ENCODE data around the gene CD82.

Gene CD82

DNA sequence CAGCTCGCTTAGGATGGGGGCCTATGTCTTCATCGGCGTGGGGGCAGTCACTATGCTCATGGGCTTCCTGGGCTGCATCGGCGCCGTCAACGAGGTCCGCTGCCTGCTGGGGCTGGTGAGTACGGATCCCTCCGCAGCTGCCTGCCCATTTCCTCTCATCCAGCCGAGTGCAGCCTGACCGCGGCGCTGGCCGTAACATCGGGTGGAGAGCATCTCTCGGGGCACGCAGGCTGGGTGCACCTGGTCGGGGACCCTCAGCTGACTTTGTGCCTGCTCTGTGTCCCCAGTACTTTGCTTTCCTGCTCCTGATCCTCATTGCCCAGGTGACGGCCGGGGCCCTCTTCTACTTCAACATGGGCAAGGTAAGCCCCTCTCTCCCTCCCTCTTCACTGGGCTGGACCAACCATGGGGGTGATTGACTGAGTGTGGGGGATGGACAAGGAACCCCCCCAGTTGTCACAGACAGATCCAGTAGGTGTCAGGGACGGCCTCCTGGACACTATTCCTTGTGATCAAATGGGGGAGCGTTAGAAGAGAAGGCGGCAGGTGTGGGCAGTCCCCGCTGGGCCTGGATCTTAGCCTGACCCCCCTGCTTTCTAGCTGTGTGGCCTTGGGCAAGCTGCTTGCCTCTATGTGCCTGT lies 39.7 kb downstream of the CD82 start:
- no peaks in the 10 kb centered on the region for H3K27me3 ChIP-seq (ENCODE audit: insufficient read depth, low read length)
- no peaks in the 10 kb centered on the region for H3K9me3 ChIP-seq (ENCODE audit: insufficient read depth, low read depth, low read length)
- no peaks in the 10 kb centered on the region for H3K36me3 ChIP-seq (ENCODE audit: insufficient read depth, low read length)
- 0 out of 2 replicates have a peak, but pooled peaks cover 3% of the 10 kb centered on the region for H3K4me1 ChIP-seq (ENCODE audit: insufficient read depth, low read length)
- H3K9ac ChIP-seq (ENCODE audit: low read depth, low read length) = no peak overlapping the region
- 93% methylated on average over 25 of the region's 25 CpGs for WGBS
- H3K4me3 ChIP-seq (ENCODE audit: low read length) = no peak overlapping the region
- no peak overlapping the region for H3K27ac ChIP-seq (ENCODE audit: low read depth, low read length)

DNA sequence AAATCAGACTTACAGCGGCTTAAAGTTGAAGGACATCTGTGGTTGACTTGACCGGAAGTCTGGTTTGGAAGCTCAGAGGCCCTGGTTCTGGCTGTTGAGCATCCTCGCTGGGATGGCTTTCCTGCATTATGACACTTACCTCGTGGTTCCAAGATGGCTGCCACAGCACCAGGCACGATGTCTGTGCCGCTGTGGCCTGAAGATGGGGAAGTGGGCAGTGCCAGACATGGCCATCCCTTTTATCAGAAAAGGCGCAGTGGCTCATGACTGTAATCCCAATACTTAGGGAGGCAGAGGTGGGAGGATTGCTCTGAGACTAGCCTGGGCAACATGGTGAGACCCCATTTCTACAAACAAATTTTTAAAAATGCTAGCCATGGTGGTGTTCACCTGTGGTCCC lies 40.5 kb downstream of the CD82 start:
- WGBS = 96% methylated on average over 7 of the region's 7 CpGs
- Histone ChIP-seq H3K9me3 (ENCODE audit: insufficient read depth, low read depth, low read length) (no peaks in the 10 kb centered on the region), H3K4me1 (ENCODE audit: insufficient read depth, low read length) (0 out of 2 replicates have a peak, but pooled peaks cover 3% of the 10 kb centered on the region), H3K27me3 (ENCODE audit: insufficient read depth, low read length) (no peaks in the 10 kb centered on the region), H3K9ac (ENCODE audit: low read depth, low read length) (no peak overlapping the region), H3K27ac (ENCODE audit: low read depth, low read length) (no peak overlapping the region), H3K4me3 (ENCODE audit: low read length) (no peak overlapping the region), H3K36me3 (ENCODE audit: insufficient read depth, low read length) (no peaks in the 10 kb centered on the region)

DNA sequence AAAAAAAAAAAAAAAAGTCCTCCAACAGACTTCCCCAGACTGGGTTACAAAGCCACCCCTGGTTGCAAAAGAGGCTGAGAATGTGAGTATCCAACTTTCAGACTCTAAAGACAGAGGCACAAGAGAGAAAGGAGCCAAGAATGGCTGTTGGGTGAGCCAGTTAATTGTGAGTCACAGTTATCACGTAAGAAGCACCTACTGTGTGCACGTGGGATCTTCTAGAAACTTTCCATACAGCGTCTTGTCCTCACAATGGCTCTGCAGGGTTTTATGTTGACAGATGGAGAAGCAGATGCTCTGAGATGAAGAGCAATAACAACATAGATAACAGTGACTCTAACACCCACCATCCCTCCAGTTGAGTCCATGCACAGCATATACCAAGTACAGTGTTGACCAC lies 41.0 kb downstream of the CD82 start:
- 0 out of 2 replicates have a peak, but pooled peaks cover 3% of the 10 kb centered on the region for H3K4me1 ChIP-seq (ENCODE audit: insufficient read depth, low read length)

DNA sequence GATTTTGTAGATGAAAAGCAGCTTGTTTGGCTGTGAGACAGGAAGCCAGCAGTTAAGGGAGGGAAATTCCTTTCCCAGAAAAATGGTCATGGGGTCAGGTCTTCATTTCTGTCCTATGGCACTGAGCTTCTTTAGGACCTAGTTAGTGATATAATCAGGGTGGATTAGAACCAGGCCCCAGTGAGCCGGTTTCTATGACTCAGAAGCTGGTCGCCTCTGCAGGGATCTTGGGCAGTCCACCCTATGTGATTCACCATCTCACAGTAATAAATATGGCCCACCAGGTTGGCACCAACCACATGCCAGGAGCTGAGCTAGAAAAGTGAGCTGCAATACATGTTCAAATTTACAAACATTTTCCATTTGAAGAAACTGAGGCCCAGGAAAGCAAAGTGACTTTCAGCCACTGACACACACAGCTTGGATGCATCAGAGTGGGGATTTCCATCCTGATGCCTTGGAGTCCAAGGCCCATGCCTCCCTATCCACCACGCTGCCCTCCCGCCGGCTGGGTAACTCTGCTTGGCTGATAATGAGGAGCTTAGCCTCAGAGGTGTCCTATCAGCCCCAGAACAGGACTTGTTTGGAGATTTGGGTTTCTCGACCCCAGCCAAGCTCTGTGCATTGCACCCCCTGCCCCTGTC lies 42.0 kb downstream of the CD82 start:
- Histone ChIP-seq H3K27ac (ENCODE audit: low read depth, low read length) (no peak overlapping the region), H3K9ac (ENCODE audit: low read depth, low read length) (no peak overlapping the region), H3K4me1 (ENCODE audit: insufficient read depth, low read length) (0 out of 2 replicates have a peak, but pooled peaks cover 3% of the 10 kb centered on the region)

More for the DNA sequence above, 41.0 kb downstream of the CD82 start:
- Histone ChIP-seq H3K4me3 (ENCODE audit: low read length) (no peak overlapping the region), H3K27ac (ENCODE audit: low read depth, low read length) (no peak overlapping the region), H3K36me3 (ENCODE audit: insufficient read depth, low read length) (no peaks in the 10 kb centered on the region), H3K9me3 (ENCODE audit: insufficient read depth, low read depth, low read length) (no peaks in the 10 kb centered on the region), H3K9ac (ENCODE audit: low read depth, low read length) (no peak overlapping the region), H3K27me3 (ENCODE audit: insufficient read depth, low read length) (no peaks in the 10 kb centered on the region)
- WGBS = 88% methylated on average over 3 of the region's 3 CpGs

DNA sequence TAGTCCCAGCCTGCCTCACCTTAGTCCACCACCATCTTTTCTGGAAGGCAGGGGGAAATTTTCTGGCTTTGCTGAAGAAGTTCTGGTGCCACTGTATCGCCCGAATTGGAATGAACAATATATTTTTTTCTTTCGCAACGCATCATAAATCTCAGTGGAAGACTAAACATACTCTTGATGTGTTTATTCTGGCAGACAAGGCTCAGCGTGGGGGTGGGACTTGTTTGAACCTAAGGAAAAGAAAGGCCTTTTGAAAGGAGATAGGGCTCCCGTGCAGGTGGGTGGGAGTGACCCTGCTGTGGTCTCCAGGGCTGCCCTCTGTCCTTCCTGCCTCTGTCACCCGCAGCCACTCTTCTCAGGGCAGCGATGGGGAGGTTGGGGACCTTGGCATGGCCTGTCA lies 42.5 kb downstream of the CD82 start:
- H3K4me3 ChIP-seq (ENCODE audit: low read length) = no peak overlapping the region
- no peak overlapping the region for H3K27ac ChIP-seq (ENCODE audit: low read depth, low read length)
- H3K9ac ChIP-seq (ENCODE audit: low read depth, low read length) = no peak overlapping the region
- 0 out of 2 replicates have a peak, but pooled peaks cover 3% of the 10 kb centered on the region for H3K4me1 ChIP-seq (ENCODE audit: insufficient read depth, low read length)
- H3K27me3 ChIP-seq (ENCODE audit: insufficient read depth, low read length) = no peaks in the 10 kb centered on the region
- whole genome bisulfite sequencing = 86% methylated on average over 8 of the region's 8 CpGs
- no peaks in the 10 kb centered on the region for H3K9me3 ChIP-seq (ENCODE audit: insufficient read depth, low read depth, low read length)
- no peaks in the 10 kb centered on the region for H3K36me3 ChIP-seq (ENCODE audit: insufficient read depth, low read length)

More for the DNA sequence above, 42.0 kb downstream of the CD82 start:
- H3K9me3 ChIP-seq (ENCODE audit: insufficient read depth, low read depth, low read length) = no peaks in the 10 kb centered on the region
- H3K4me3 ChIP-seq (ENCODE audit: low read length) = no peak overlapping the region
- no peaks in the 10 kb centered on the region for H3K36me3 ChIP-seq (ENCODE audit: insufficient read depth, low read length)
- WGBS = 83% methylated on average over 6 of the region's 6 CpGs
- no peaks in the 10 kb centered on the region for H3K27me3 ChIP-seq (ENCODE audit: insufficient read depth, low read length)

DNA sequence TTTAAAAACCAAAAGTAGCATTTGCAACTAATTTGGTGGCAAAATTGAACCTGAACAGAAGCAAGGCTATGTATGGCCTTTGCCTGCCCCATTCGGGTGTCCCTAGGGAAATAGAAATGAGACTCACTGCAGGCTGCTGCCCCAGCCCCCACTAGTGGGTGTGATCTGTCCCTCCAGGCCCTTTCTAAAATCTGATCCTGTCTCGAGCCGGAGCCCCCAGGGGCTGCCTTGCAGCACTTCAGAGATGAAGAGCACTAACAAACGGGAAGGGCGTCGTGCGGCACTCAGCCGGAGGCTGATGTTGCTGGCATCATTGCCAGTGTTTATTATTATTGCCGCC lies 43.2 kb downstream of the CD82 start:
- WGBS = 92% methylated on average over 9 of the region's 9 CpGs
- no peak overlapping the region for H3K4me3 ChIP-seq (ENCODE audit: low read length)
- H3K27me3 ChIP-seq (ENCODE audit: insufficient read depth, low read length) = no peaks in the 10 kb centered on the region
- H3K36me3 ChIP-seq (ENCODE audit: insufficient read depth, low read length) = no peaks in the 10 kb centered on the region
- no peak overlapping the region for H3K9ac ChIP-seq (ENCODE audit: low read depth, low read length)
- H3K27ac ChIP-seq (ENCODE audit: low read depth, low read length) = no peak overlapping the region
- no peaks in the 10 kb centered on the region for H3K9me3 ChIP-seq (ENCODE audit: insufficient read depth, low read depth, low read length)
- H3K4me1 ChIP-seq (ENCODE audit: insufficient read depth, low read length) = 0 out of 2 replicates have a peak, but pooled peaks cover 3% of the 10 kb centered on the region

DNA sequence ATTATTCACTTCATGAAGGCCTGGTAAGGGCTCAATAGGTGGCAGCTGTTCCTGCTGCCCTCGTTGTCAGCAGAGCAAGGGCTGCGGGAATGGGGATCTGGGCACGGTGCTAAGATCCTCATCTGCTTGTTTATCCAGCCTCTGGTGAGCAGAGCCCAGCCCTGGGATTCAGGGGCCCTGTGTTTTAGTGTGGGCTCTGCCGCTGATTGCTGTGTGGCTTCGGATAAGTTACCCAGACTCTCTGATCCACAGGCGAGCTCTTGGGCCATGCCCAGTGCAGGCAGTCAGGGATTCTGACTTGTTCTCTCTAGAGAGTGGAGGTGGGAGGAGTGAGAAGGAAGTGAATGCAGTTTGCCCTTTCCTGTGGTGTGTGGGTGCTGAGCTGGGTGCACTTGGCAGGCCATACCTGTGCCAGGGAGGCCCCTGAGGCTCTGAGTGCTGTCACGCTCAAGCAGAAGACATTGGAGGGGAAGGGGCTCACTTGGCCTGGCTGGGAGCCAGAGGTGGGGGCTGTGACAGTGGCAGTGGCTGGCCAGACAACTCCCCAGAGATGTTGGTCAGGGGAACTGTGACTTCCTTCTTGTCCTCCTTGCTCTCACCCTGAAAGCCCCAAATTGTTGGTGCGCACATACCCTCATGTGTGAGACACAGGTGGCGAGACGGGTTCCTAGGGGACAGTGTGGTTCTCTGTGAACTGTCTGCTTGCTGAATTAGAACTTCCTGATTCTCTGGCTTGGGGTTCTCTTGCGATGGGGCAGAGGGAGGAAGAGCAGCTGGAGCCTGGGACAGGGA lies 43.7 kb downstream of the CD82 start:
- H3K27ac ChIP-seq (ENCODE audit: low read depth, low read length) = no peak overlapping the region
- WGBS = 83% methylated on average over 11 of the region's 11 CpGs
- H3K4me3 ChIP-seq (ENCODE audit: low read length) = no peak overlapping the region
- no peaks in the 10 kb centered on the region for H3K4me1 ChIP-seq (ENCODE audit: insufficient read depth, low read length)
- H3K9me3 ChIP-seq (ENCODE audit: insufficient read depth, low read depth, low read length) = no peaks in the 10 kb centered on the region
- no peak overlapping the region for H3K9ac ChIP-seq (ENCODE audit: low read depth, low read length)
- no peaks in the 10 kb centered on the region for H3K36me3 ChIP-seq (ENCODE audit: insufficient read depth, low read length)
- no peaks in the 10 kb centered on the region for H3K27me3 ChIP-seq (ENCODE audit: insufficient read depth, low read length)

DNA sequence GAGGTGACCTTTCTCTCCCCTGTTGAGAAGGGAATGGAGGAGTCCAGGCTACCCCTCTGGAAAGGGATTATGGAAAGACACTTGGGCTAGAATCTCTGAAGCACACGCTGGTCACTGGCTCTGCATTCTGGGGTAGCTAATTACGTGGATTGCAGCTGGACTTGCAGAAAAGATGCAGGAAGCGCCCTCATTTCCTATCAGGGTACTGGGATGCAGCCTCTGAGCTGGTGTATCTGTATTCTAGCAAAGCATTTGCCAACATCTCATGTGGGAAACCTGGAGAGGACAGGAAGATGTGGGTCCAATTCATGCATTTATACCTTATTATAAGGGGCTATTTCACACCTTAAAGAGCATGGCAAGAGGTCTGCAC lies 44.3 kb downstream of the CD82 start:
- H3K4me3 ChIP-seq (ENCODE audit: low read length) = no peak overlapping the region
- no peak overlapping the region for H3K9ac ChIP-seq (ENCODE audit: low read depth, low read length)
- H3K4me1 ChIP-seq (ENCODE audit: insufficient read depth, low read length) = no peaks in the 10 kb centered on the region
- H3K27me3 ChIP-seq (ENCODE audit: insufficient read depth, low read length) = no peaks in the 10 kb centered on the region
- no peaks in the 10 kb centered on the region for H3K36me3 ChIP-seq (ENCODE audit: insufficient read depth, low read length)
- no peak overlapping the region for H3K27ac ChIP-seq (ENCODE audit: low read depth, low read length)
- WGBS = 88% methylated on average over 3 of the region's 3 CpGs
- no peaks in the 10 kb centered on the region for H3K9me3 ChIP-seq (ENCODE audit: insufficient read depth, low read depth, low read length)

DNA sequence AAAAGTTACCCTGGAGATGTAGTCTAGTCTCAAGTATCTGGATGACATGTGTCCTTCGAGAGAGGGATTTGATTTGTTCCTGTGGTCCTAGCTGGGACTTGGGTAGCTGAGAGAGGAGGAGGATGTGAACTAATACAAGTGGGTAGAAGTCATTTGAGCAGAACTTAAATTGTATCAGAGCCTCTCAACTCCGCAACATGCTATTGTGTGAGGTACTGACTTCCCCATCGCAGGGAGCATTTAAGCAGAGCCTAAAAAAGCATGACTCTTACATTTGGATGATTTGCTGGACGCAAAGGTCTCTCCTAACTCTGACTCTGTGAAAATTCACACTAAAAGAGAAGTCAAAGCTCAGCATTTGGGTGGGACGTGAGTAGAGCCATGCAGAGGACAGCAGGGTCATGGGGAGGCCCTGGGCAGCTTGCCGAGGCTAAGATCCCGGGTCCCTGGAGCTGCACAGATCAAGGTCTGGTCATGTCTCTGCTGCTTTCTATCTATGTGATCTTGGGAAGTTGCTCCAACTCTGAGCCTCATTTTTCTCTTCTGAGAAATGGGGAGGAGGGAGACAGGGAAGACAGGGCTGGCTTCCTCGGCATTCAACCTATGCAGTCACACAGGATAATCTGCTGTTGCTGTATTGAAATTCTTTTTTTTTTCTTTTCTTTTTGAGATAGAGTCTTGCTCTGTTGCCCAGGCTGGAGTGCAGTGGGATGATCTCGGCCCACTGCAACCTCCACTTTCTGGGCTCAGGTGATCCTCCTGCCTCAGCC lies 44.9 kb downstream of the CD82 start:
- H3K9ac ChIP-seq (ENCODE audit: low read depth, low read length) = no peak overlapping the region
- 95% methylated on average over 9 of the region's 9 CpGs for WGBS
- no peak overlapping the region for H3K4me3 ChIP-seq (ENCODE audit: low read length)
- H3K36me3 ChIP-seq (ENCODE audit: insufficient read depth, low read length) = no peaks in the 10 kb centered on the region
- no peaks in the 10 kb centered on the region for H3K4me1 ChIP-seq (ENCODE audit: insufficient read depth, low read length)
- H3K9me3 ChIP-seq (ENCODE audit: insufficient read depth, low read depth, low read length) = no peaks in the 10 kb centered on the region
- no peak overlapping the region for H3K27ac ChIP-seq (ENCODE audit: low read depth, low read length)
- no peaks in the 10 kb centered on the region for H3K27me3 ChIP-seq (ENCODE audit: insufficient read depth, low read length)

DNA sequence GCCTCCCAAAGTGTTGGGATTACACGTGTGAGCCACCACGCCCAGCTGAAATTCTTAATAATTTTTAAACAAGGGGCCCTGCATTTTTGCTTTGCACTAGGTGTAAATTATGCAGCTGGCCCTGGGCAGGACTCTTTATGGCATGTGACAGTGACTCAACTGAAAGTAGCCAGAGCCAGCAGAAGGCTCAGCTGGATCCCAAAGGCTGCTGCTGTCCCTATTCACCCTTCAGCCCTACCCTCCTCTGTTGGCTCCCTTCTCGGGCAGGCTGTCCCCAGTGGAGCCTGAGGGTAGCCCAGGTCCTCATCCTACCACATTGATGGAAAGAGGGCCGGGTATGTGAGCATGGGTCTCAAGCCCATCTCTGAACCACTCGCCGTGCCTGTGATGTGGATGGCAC lies 45.6 kb downstream of the CD82 start:
- H3K9ac ChIP-seq (ENCODE audit: low read depth, low read length) = no peak overlapping the region
- no peak overlapping the region for H3K27ac ChIP-seq (ENCODE audit: low read depth, low read length)
- H3K36me3 ChIP-seq (ENCODE audit: insufficient read depth, low read length) = no peaks in the 10 kb centered on the region
- no peaks in the 10 kb centered on the region for H3K9me3 ChIP-seq (ENCODE audit: insufficient read depth, low read depth, low read length)
- no peaks in the 10 kb centered on the region for H3K4me1 ChIP-seq (ENCODE audit: insufficient read depth, low read length)
- H3K4me3 ChIP-seq (ENCODE audit: low read length) = no peak overlapping the region
- H3K27me3 ChIP-seq (ENCODE audit: insufficient read depth, low read length) = no peaks in the 10 kb centered on the region
- 88% methylated on average over 6 of the region's 6 CpGs for WGBS

All from HUES64 (cell line).